HCT116 (cell line): ENCODE measurements around the gene CEACAM1. TPM values are rescaled to one million over a fixed set of nuclear protein-coding genes. Genes with fewer than 3 reads are reported as not detected.

Source experiments
- ATAC-seq: fragments of 200-7000 bp; cut with Tn5 transposase; 2 replicates; pipeline ENCODE4 v1.9.1; 2020; ENCODE audit warnings: mild to moderate bottlenecking, moderate library complexity
- BruUV-seq: library from RNA; stranded (reverse); fragments of 400-500 nt; replicated peaks from 2 replicates; lab custom pipeline; 2021; lab: Mats Ljungman, UMichigan
- CTCF ChIA-PET: fragments of 300-600 bp; sonication (Branson Sonifier 250); formaldehyde crosslinking; loops from one replicate; lab custom pipeline; 2021; ENCODE audit warnings: antibody characterized with exemption; lab: Charles Lee
- POLR2A ChIA-PET: fragments of 300-600, 350-600 bp; sonication (Branson Sonifier 250); formaldehyde crosslinking; loops from one replicate; lab custom pipeline; 2021; ENCODE audit warnings: antibody characterized with exemption; lab: Charles Lee
- RAD21 ChIA-PET, 2 experiments: fragments of 300-600 bp; sonication (Branson Sonifier 250); formaldehyde crosslinking; loops; one replicate each; lab custom pipeline; 2023; ENCODE audit warnings: low total read pairs in 2 of 2; ENCODE audit not compliant: uncharacterized antibody in 2 of 2, unreplicated experiment in 2 of 2, low non-redundant PET in 1 of 2; lab: Charles Lee
- DNase-seq: peaks from one replicate; pipeline ENCODE4 v3.0.0-alpha.2; 2010; ENCODE audit warnings: low read depth, low spot score
- H2AFZ ChIP-seq: fragments of 200-600 bp; shearing (Covaris generic), sonication (generic); 2 replicates; pipeline ENCODE4 v1.6.1; 2017; ENCODE audit warnings: low read depth, mixed run types, mixed read lengths, antibody characterized with exemption, low read length; ENCODE audit not compliant: poor library complexity, severe bottlenecking
- H3K27ac ChIP-seq: 2 replicates; pipeline ENCODE4 v1.5.1; 2012; ENCODE audit warnings: low read depth, low read length
- H3K27me3 ChIP-seq: fragments of 200-600 bp; sonication (generic); 2 replicates; pipeline ENCODE4 v1.6.1; 2016; ENCODE audit warnings: mixed run types, low read length, mixed read lengths; ENCODE audit not compliant: insufficient read depth
- H3K36me3 ChIP-seq, 2 experiments: fragments of 200-500 bp in 1 of 2; fragments of 200-600 bp in 1 of 2; sonication (Bioruptor generic) in 1 of 2; sonication (generic) in 1 of 2; 2 replicates each; pipeline versions ENCODE4 v1.5.1 to v1.6.1; 2014 to 2016; ENCODE audit warnings: low read length in 2 of 2, inconsistent platforms in 1 of 2, mixed read lengths in 1 of 2, mixed run types in 1 of 2; ENCODE audit not compliant: insufficient read depth in 2 of 2, control insufficient read depth in 1 of 2
- H3K4me1 ChIP-seq, 2 experiments: fragments of 200-600 bp in 1 of 2; sonication (generic) in 1 of 2; 2 replicates each; pipeline versions ENCODE4 v1.5.1 to v1.6.1; 2012 to 2017; ENCODE audit warnings: low read length in 2 of 2, inconsistent platforms in 1 of 2, mild to moderate bottlenecking in 1 of 2, mixed read lengths in 1 of 2, mixed run types in 1 of 2, moderate library complexity in 1 of 2; ENCODE audit not compliant: insufficient read depth in 2 of 2, control insufficient read depth in 1 of 2
- H3K4me2 ChIP-seq: fragments of 200-600 bp; sonication (generic); 2 replicates; pipeline ENCODE4 v1.6.1; 2017; ENCODE audit warnings: mixed run types, low read length, mixed read lengths
- H3K4me3 ChIP-seq, 2 experiments: fragments of 200-600 bp in 1 of 2; sonication (generic) in 1 of 2; replicated peaks in 1 of 2; 2 replicates each; pipeline ENCODE4 v1.5.1; 2011 to 2016; ENCODE audit warnings: low read length in 2 of 2, control low read depth in 1 of 2, low read depth in 1 of 2, mild to moderate bottlenecking in 1 of 2, mixed read lengths in 1 of 2, mixed run types in 1 of 2
- H3K79me2 ChIP-seq: fragments of 200-600 bp; sonication (generic); 2 replicates; pipeline ENCODE4 v1.6.1; 2017; ENCODE audit warnings: mild to moderate bottlenecking, mixed run types, low read length, moderate library complexity, mixed read lengths; ENCODE audit not compliant: insufficient read depth
- H3K9ac ChIP-seq: fragments of 200-600 bp; sonication (generic); 2 replicates; pipeline ENCODE4 v1.6.1; 2016; ENCODE audit warnings: low read length, mixed read lengths
- H3K9me2 ChIP-seq: fragments of 200-600 bp; sonication (generic), shearing (Covaris generic); 2 replicates; pipeline ENCODE4 v1.6.1; 2017; ENCODE audit warnings: mixed run types, mild to moderate bottlenecking, moderate library complexity; ENCODE audit not compliant: insufficient read depth
- H3K9me3 ChIP-seq, 2 experiments: fragments of 200-500 bp in 1 of 2; fragments of 200-600 bp in 1 of 2; sonication (Bioruptor generic) in 1 of 2; sonication (generic) in 1 of 2; 2 replicates each; pipeline ENCODE4 v1.6.1; 2014 to 2017; ENCODE audit warnings: low read length in 2 of 2, mixed read lengths in 2 of 2, inconsistent platforms in 1 of 2, low read depth in 1 of 2, mild to moderate bottlenecking in 1 of 2, mixed run types in 1 of 2, moderate library complexity in 1 of 2; ENCODE audit not compliant: control insufficient read depth in 1 of 2, insufficient read depth in 1 of 2
- H4K20me1 ChIP-seq: fragments of 200-600 bp; sonication (generic), shearing (Covaris generic); 2 replicates; pipeline ENCODE4 v1.6.1; 2017; ENCODE audit warnings: mixed run types, mild to moderate bottlenecking, moderate library complexity; ENCODE audit not compliant: insufficient read depth
- ATF3 ChIP-seq: IDR thresholded peaks from 2 replicates; pipeline ENCODE4 v1.6.1; 2012
- CBX3 ChIP-seq: IDR thresholded peaks from 2 replicates; pipeline ENCODE4 v1.6.1; 2012; ENCODE audit warnings: low read depth
- CEBPB ChIP-seq: IDR thresholded peaks from 2 replicates; pipeline ENCODE4 v1.6.1; 2012; ENCODE audit warnings: low read depth
- FOSL1 ChIP-seq: IDR thresholded peaks from 2 replicates; pipeline ENCODE4 v1.6.1; 2012; ENCODE audit warnings: low read depth
- JUND ChIP-seq: IDR thresholded peaks from 2 replicates; pipeline ENCODE4 v1.6.1; 2012
- POLR2A ChIP-seq: IDR thresholded peaks from 2 replicates; pipeline ENCODE4 v1.7.0; 2011; ENCODE audit warnings: borderline replicate concordance; ENCODE audit not compliant: insufficient read depth, insufficient read length; ENCODE audit errors: extremely low read depth
- RAD21 ChIP-seq: IDR thresholded peaks from 2 replicates; pipeline ENCODE4 v1.6.1; 2012; ENCODE audit warnings: low read depth, mild to moderate bottlenecking
- REST ChIP-seq: IDR thresholded peaks from 2 replicates; pipeline ENCODE4 v1.6.1; 2012; ENCODE audit warnings: low read depth
- SRF ChIP-seq: IDR thresholded peaks from 2 replicates; pipeline ENCODE4 v1.6.1; 2012; ENCODE audit warnings: low read depth
- YY1 ChIP-seq: IDR thresholded peaks from 2 replicates; pipeline ENCODE4 v1.6.1; 2011; ENCODE audit warnings: low read length, low read depth, moderate library complexity, mild to moderate bottlenecking; ENCODE audit not compliant: insufficient replicate concordance; ENCODE audit errors: extremely low read depth
- ZBTB33 ChIP-seq: IDR thresholded peaks from 2 replicates; pipeline ENCODE4 v1.6.1; 2011; ENCODE audit warnings: mild to moderate bottlenecking, low read length, moderate library complexity; ENCODE audit not compliant: insufficient replicate concordance; ENCODE audit errors: extremely low read depth
- ZNF274 ChIP-seq: fragments of 200-500 bp; sonication (Bioruptor generic); IDR thresholded peaks from 2 replicates; pipeline ENCODE4 v1.6.1; 2014; ENCODE audit warnings: mild to moderate bottlenecking, low read depth, low read length, inconsistent platforms
- intact Hi-C: fragments of 100-400 bp; cut with micrococcal nuclease; formaldehyde crosslinking; loops from 2 replicates; pipeline ENCODE4 v1.10.0; 2022
- total RNA-seq: library from RNA; stranded (reverse); gene quantifications from one replicate; pipeline ENCODE4 v1.2.1, GENCODE V29; 2021; ENCODE audit not compliant: unreplicated experiment
- TF ChIP-seq, protein P1 (sequence below), 3 experiments: fragments of 200-600 bp in 1 of 3; sonication (generic) in 1 of 3; IDR thresholded peaks in 2 of 3; conservative IDR thresholded peaks in 1 of 3; 2 replicates each; pipeline ENCODE4 v1.5.1; 2012 to 2017; ENCODE audit warnings: low read depth in 2 of 3, low read length in 2 of 3, antibody characterized with exemption in 1 of 3, borderline replicate concordance in 1 of 3, control low read depth in 1 of 3, mild to moderate bottlenecking in 1 of 3, mixed read lengths in 1 of 3, mixed run types in 1 of 3, moderate library complexity in 1 of 3; ENCODE audit not compliant: insufficient read depth in 1 of 3

CEACAM1 gene
- total RNA-seq, 1 experiment from 2014 or later, result 1.2 TPM

- Histone ChIP-seq H2AFZ (no peak overlapping the region), H3K27me3 (no peaks in the 10 kb centered on the region)
- ChIA-PET CTCF (no interaction called here), RAD21 (no interaction called here), POLR2A (no interaction called here)
- TF ChIP-seq CEBPB, result no peak
- TF ChIP-seq, all 23 proteins: peak for 0
- Histone ChIP-seq H4K20me1 (no peaks in the 10 kb centered on the region), H3K9me3 (no peaks in the 10 kb centered on the region), H3K9ac (no peak overlapping the region), H3K79me2 (no peaks in the 10 kb centered on the region), H3K4me1 (no peaks in the 10 kb centered on the region), H3K27ac (no peak overlapping the region), H3K9me2 (no peaks in the 10 kb centered on the region), H3K4me2 (no peak overlapping the region), H3K4me3 (no peak overlapping the region), H3K36me3 (no peaks in the 10 kb centered on the region)
- ATAC-seq (no peak), DNase-seq (no peak)
- no TSS peak for BruUV-seq
- intact Hi-C loops, result no loop called here
These were observed 49.4 kb downstream of the CEACAM1 start for GRCh38 chr19:42478765-42479311.

- H2AFZ ChIP-seq, result no peak overlapping the region
- TF ChIP-seq CBX3 (no peak), JUND (no peak), ZNF274 (no peak), POLR2A (no peak), FOSL1 (no peak), REST (no peak), RAD21 (no peak), SRF (no peak), ZBTB33 (no peak), YY1 (no peak), ATF3 (no peak)
- TF ChIP-seq, protein P1, sequence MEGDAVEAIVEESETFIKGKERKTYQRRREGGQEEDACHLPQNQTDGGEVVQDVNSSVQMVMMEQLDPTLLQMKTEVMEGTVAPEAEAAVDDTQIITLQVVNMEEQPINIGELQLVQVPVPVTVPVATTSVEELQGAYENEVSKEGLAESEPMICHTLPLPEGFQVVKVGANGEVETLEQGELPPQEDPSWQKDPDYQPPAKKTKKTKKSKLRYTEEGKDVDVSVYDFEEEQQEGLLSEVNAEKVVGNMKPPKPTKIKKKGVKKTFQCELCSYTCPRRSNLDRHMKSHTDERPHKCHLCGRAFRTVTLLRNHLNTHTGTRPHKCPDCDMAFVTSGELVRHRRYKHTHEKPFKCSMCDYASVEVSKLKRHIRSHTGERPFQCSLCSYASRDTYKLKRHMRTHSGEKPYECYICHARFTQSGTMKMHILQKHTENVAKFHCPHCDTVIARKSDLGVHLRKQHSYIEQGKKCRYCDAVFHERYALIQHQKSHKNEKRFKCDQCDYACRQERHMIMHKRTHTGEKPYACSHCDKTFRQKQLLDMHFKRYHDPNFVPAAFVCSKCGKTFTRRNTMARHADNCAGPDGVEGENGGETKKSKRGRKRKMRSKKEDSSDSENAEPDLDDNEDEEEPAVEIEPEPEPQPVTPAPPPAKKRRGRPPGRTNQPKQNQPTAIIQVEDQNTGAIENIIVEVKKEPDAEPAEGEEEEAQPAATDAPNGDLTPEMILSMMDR (IDR thresholded peaks at IDR 0.05 in 2 of 3, conservative IDR thresholded peaks at IDR 0.05 in 1 of 3; ENCODE audit: borderline replicate concordance in 1 of 3, insufficient read depth in 1 of 3, low read depth in 2 of 3, low read length in 2 of 3), result no peak
These were observed 50.3 kb downstream of the CEACAM1 start for GRCh38 chr19:42477933-42478332.

More at GRCh38 chr19:42477933-42478332, 50.3 kb downstream of the CEACAM1 start:
- BruUV-seq, result no TSS peak
- Histone ChIP-seq H3K9me2 (no peaks in the 10 kb centered on the region), H4K20me1 (no peaks in the 10 kb centered on the region), H3K27ac (no peak overlapping the region), H3K4me1 (no peaks in the 10 kb centered on the region), H3K4me3 (no peak overlapping the region), H3K4me2 (no peak overlapping the region), H3K36me3 (no peaks in the 10 kb centered on the region), H3K27me3 (no peaks in the 10 kb centered on the region), H3K79me2 (no peaks in the 10 kb centered on the region), H3K9me3 (no peaks in the 10 kb centered on the region), H3K9ac (no peak overlapping the region)
- ChIA-PET RAD21 (no interaction called here), POLR2A (no interaction called here), CTCF (no interaction called here)
- intact Hi-C loops, result no loop called here
- DNase-seq, result no peak
- no peak for ATAC-seq
